HepG2 (cell line): ENCODE measurements around the gene PPP2R5C. TPM values are rescaled to one million over a fixed set of nuclear protein-coding genes. Genes with fewer than 3 reads are reported as not detected.

Source experiments
- ATAC-seq: fragments of 200-7000 bp; cut with Tn5 transposase; 3 replicates; pipeline ENCODE4 v1.9.1; 2020; ENCODE audit warnings: mild to moderate bottlenecking, moderate library complexity
- BruUV-seq: library from RNA; stranded (reverse); fragments of 400-500 nt; replicated peaks from 2 replicates; lab custom pipeline; 2021; lab: Mats Ljungman, UMichigan
- CTCF ChIA-PET: fragments of 300-600 bp; formaldehyde crosslinking; extraction: SDS; loops from one replicate; lab custom pipeline; 2021; ENCODE audit warnings: low total read pairs, inconsistent platforms, low intra/inter-chr PET ratio; lab: Yijun Ruan, JAX
- POLR2A ChIA-PET: fragments of 350-600 bp; sonication (Branson Sonifier 250); formaldehyde crosslinking; loops from one replicate; lab custom pipeline; 2020; ENCODE audit warnings: antibody characterized with exemption, inconsistent platforms; lab: Yijun Ruan, JAX
- DNase-seq: peaks from one replicate; pipeline ENCODE4 v3.0.0-alpha.2; 2015; ENCODE audit warnings: low spot score
- FAIRE-seq: peaks from 3 replicates; lab custom pipeline; 2011; peaks lifted over from hg19 to GRCh38; lab: Jason Lieb, UNC
- H2AFZ ChIP-seq: one replicate; pipeline ENCODE4 v1.6.1; 2011; ENCODE audit warnings: low read length, inconsistent platforms
- H3K27ac ChIP-seq: fragments of 300-600 bp; 3 replicates; pipeline ENCODE4 v1.8.0; 2011; ENCODE audit warnings: mixed run types, mild to moderate bottlenecking, mixed read lengths, low read length, inconsistent platforms; ENCODE audit not compliant: insufficient read depth; ENCODE audit errors: extremely low read length
- H3K27me3 ChIP-seq, 2 experiments: fragments of 200-600 bp in 1 of 2; 2 replicates in 1 of 2; 3 replicates in 1 of 2; pipeline versions ENCODE4 v1.6.0 to v1.8.0; 2011; ENCODE audit warnings: low read length in 2 of 2, mild to moderate bottlenecking in 2 of 2, moderate library complexity in 2 of 2, inconsistent platforms in 1 of 2; ENCODE audit not compliant: insufficient read depth in 2 of 2, control insufficient read depth in 1 of 2
- H3K36me3 ChIP-seq, 2 experiments: fragments of 200-600 bp in 1 of 2; replicated peaks in 1 of 2; 2 replicates in 1 of 2; 3 replicates in 1 of 2; pipeline versions ENCODE4 v1.5.1 to v1.8.0; 2011; ENCODE audit warnings: low read length in 2 of 2, inconsistent platforms in 1 of 2; ENCODE audit not compliant: insufficient read depth in 2 of 2, control insufficient read depth in 1 of 2
- H3K4me1 ChIP-seq: 2 replicates; pipeline ENCODE4 v1.5.1; 2012; ENCODE audit warnings: low read length, inconsistent platforms; ENCODE audit not compliant: insufficient read depth
- H3K4me2 ChIP-seq: 2 replicates; pipeline ENCODE4 v1.6.0; 2011; ENCODE audit warnings: low read depth, low read length, inconsistent platforms
- H3K4me3 ChIP-seq, 3 experiments: fragments of 200-600 bp in 1 of 3; sonication (generic), shearing (Covaris generic) in 1 of 3; replicated peaks in 1 of 3; 2 replicates each; pipeline ENCODE4 v1.5.1; 2011 to 2016; ENCODE audit warnings: low read length in 3 of 3, inconsistent platforms in 2 of 3, low read depth in 2 of 3, mild to moderate bottlenecking in 2 of 3, control low read depth in 1 of 3, mixed read lengths in 1 of 3; ENCODE audit not compliant: insufficient read depth in 1 of 3
- H3K79me2 ChIP-seq: one replicate; pipeline ENCODE4 v1.6.1; 2011; ENCODE audit warnings: low read length, inconsistent platforms; ENCODE audit not compliant: insufficient read depth
- H3K9ac ChIP-seq: 2 replicates; pipeline ENCODE4 v1.6.0; 2011; ENCODE audit warnings: mild to moderate bottlenecking, low read depth, low read length, inconsistent platforms; ENCODE audit not compliant: insufficient read depth
- H3K9me3 ChIP-seq: 2 replicates; pipeline ENCODE4 v1.5.1; 2012; ENCODE audit warnings: mild to moderate bottlenecking, low read length
- H4K20me1 ChIP-seq: 2 replicates; pipeline ENCODE4 v1.6.0; 2011; ENCODE audit warnings: inconsistent platforms, mild to moderate bottlenecking, low read length, moderate library complexity; ENCODE audit not compliant: insufficient read depth
- CSRNP1 ChIP-seq: sonication (generic); formaldehyde crosslinking; IDR thresholded peaks from 2 replicates; pipeline ENCODE4 v1.8.1; 2023; ENCODE audit warnings: mild to moderate bottlenecking, missing genetic modification reagents
- MEIS2 ChIP-seq: sonication (generic); formaldehyde crosslinking; IDR thresholded peaks from 2 replicates; pipeline ENCODE4 v1.9.0; 2021; ENCODE audit warnings: mild to moderate bottlenecking, missing genetic modification reagents
- NFIB ChIP-seq: sonication (generic); formaldehyde crosslinking; IDR thresholded peaks from 2 replicates; pipeline ENCODE4 v1.9.0; 2021; ENCODE audit warnings: missing genetic modification reagents, mild to moderate bottlenecking, borderline replicate concordance
- PPARG ChIP-seq: conservative IDR thresholded peaks from 2 replicates; pipeline ENCODE4 v1.6.1; 2016; ENCODE audit warnings: missing biosample characterization, missing genetic modification reagents
- THAP7 ChIP-seq: sonication (generic); formaldehyde crosslinking; IDR thresholded peaks from 2 replicates; pipeline ENCODE4 v1.8.1; 2023; ENCODE audit warnings: mild to moderate bottlenecking, missing genetic modification reagents
- THAP8 ChIP-seq: sonication (generic); formaldehyde crosslinking; IDR thresholded peaks from 2 replicates; pipeline ENCODE4 v1.5.1; 2020; ENCODE audit warnings: missing genetic modification reagents, mild to moderate bottlenecking, borderline replicate concordance
- ZBTB26 ChIP-seq: IDR thresholded peaks from 2 replicates; pipeline ENCODE4 v1.6.1; 2016; ENCODE audit warnings: missing compliant biosample characterization, missing genetic modification reagents, borderline replicate concordance
- ZBTB33 ChIP-seq: sonication (generic); formaldehyde crosslinking; IDR thresholded peaks from 2 replicates; pipeline ENCODE4 v1.4.0; 2020; ENCODE audit warnings: missing genetic modification reagents
- ZFP37 ChIP-seq: sonication (generic); formaldehyde crosslinking; IDR thresholded peaks from 2 replicates; pipeline ENCODE4 v1.4.0; 2020; ENCODE audit warnings: missing genetic modification reagents, borderline replicate concordance
- ZNF331 ChIP-seq: sonication (generic); formaldehyde crosslinking; IDR thresholded peaks from 2 replicates; pipeline ENCODE4 v1.4.0; 2020; ENCODE audit warnings: missing genetic modification reagents
- ZNF343 ChIP-seq: sonication (generic); formaldehyde crosslinking; IDR thresholded peaks from 2 replicates; pipeline ENCODE4 v1.4.0; 2020; ENCODE audit warnings: mild to moderate bottlenecking, missing genetic modification reagents
- ZNF468 ChIP-seq: sonication (generic); formaldehyde crosslinking; IDR thresholded peaks from 2 replicates; pipeline ENCODE4 v1.8.0; 2022; ENCODE audit warnings: mild to moderate bottlenecking, moderate library complexity, missing genetic modification reagents
- ZNF496 ChIP-seq: sonication (generic); formaldehyde crosslinking; IDR thresholded peaks from 2 replicates; pipeline ENCODE4 v1.8.1; 2023; ENCODE audit warnings: mild to moderate bottlenecking, moderate library complexity, missing genetic modification reagents; ENCODE audit not compliant: insufficient replicate concordance
- ZNF678 ChIP-seq: sonication (generic); formaldehyde crosslinking; IDR thresholded peaks from 2 replicates; pipeline ENCODE4 v1.4.0; 2020; ENCODE audit warnings: mild to moderate bottlenecking, missing genetic modification reagents
- ZNF841 ChIP-seq: sonication (generic); formaldehyde crosslinking; IDR thresholded peaks from 2 replicates; pipeline ENCODE4 v1.8.1; 2023; ENCODE audit warnings: missing genetic modification reagents, borderline replicate concordance
- ZNF883 ChIP-seq: sonication (generic); formaldehyde crosslinking; IDR thresholded peaks from 2 replicates; pipeline ENCODE4 v1.5.1; 2020; ENCODE audit warnings: mild to moderate bottlenecking, missing genetic modification reagents; ENCODE audit errors: not compliant biosample characterization
- WGBS: methylation state at CpG from one replicate; pipeline ENCODE4 v1.1.6; 2017; ENCODE audit warnings: low lambda C conversion rate; 5-methylcytosine and 5-hydroxymethylcytosine counted together
- in situ Hi-C: cut with HindIII; loops from 2 replicates; pipeline ENCODE4 v1.10.0; 2017; ENCODE audit warnings: low pct_unique_long_range_greater_than_20kb; ENCODE audit not compliant: extremely low pct_ligation_motif_present
- intact Hi-C: fragments of 100-400 bp; cut with micrococcal nuclease; formaldehyde crosslinking; loops from one replicate; pipeline ENCODE4 v1.10.0; 2022; ENCODE audit not compliant: unreplicated experiment
- polyA plus RNA-seq, 8 experiments: library from polyadenylated mRNA; depleted of rRNA in 3 of 8; stranded (reverse) in 7 of 8; unstranded in 1 of 8; fragments of >200 nt; fragmentation: Illumina TruSeq in 4 of 8; extraction: Trizol in 4 of 8; gene quantifications; 2 replicates each; pipeline versions ENCODE4 v1.2.1 to v1.2.3, GENCODE V29; 2011 to 2016; ENCODE audit warnings: low read depth in 4 of 8, missing spikeins in 1 of 8, mixed read lengths in 1 of 8; ENCODE audit not compliant: insufficient read depth in 1 of 8
- total RNA-seq, 5 experiments: library from RNA; depleted of rRNA; stranded (reverse); fragments of >200 nt; fragmentation: Illumina TruSeq; extraction: Trizol; gene quantifications; 2 replicates each; pipeline ENCODE4 v1.2.3, GENCODE V29; 2016; ENCODE audit warnings: low read depth in 1 of 5

Gene PPP2R5C
- total and polyA plus RNA-seq, 2 of the 13 experiments (the other 11 are each of a cell fraction or from before 2014, with no cell fraction given): 74.3 to 78.5 TPM

- FAIRE-seq (no peak), ATAC-seq (no peak), DNase-seq (no peak)
- Histone ChIP-seq H3K79me2 (peaks cover 44% of the 10 kb centered on the region), H3K4me1 (peaks cover 79% of the 10 kb centered on the region), H4K20me1 (peaks cover 12% of the 10 kb centered on the region), H2AFZ (peak overlapping the region; percentile 91), H3K27me3 (no peaks in the 10 kb centered on the region; a peak in 1 of 5 replicates), H3K27ac (no peak overlapping the region), H3K4me3 (peak overlapping the region; percentile 31 to 67 (median 48); a peak in 5 of 6 replicates), H3K9me3 (no peaks in the 10 kb centered on the region), H3K4me2 (peak overlapping the region; percentile 87), H3K9ac (peak overlapping the region; percentile 49), H3K36me3 (peaks cover 0 to 10% of the 10 kb centered on the region in 2 experiments; a peak in 2 of 5 replicates)
- BruUV-seq: no TSS peak
- TF ChIP-seq ZNF678 (no peak), PPARG (no peak), CSRNP1 (CRISPR knock-in tag) (0 out of 2 replicates have a peak, but pooled peaks have one; percentile 1), THAP8 (no peak), MEIS2 (CRISPR knock-in tag) (no peak), ZFP37 (CRISPR knock-in tag) (no peak), THAP7 (CRISPR knock-in tag) (peak; percentile 10; the same call in 1 of the 2 replicates), ZNF468 (CRISPR knock-in tag) (no peak), ZBTB33 (CRISPR knock-in tag) (no peak), ZNF343 (CRISPR knock-in tag) (no peak), ZNF496 (CRISPR knock-in tag) (no peak), NFIB (CRISPR knock-in tag) (no peak), ZBTB26 (CRISPR knock-in tag) (no peak), ZNF883 (CRISPR knock-in tag) (no peak), ZNF841 (CRISPR knock-in tag) (no peak), ZNF331 (CRISPR knock-in tag) (no peak)
- POLR2A ChIA-PET: interaction anchor here (0.9 kb wide), 1 partner anchor 8 kb away, joined by 3 read pairs; no protein-coding TSS in a partner anchor
- 82% methylated on average over 16 of the region's 20 CpGs for WGBS
- CTCF ChIA-PET: no interaction called here
- intact Hi-C loops (loop anchor here (2.0 to 5.0 kb wide), 2 partner anchors 123 to 359 kb away; partner anchors contain the start of gene HSP90AA1), in situ Hi-C loops (loop anchor here (5.0 kb wide), 2 partner anchors 134 to 354 kb away; partner anchors contain the start of gene ZNF839)
Observed at GRCh38 chr14:101963656-101964296, 202.3 kb downstream of the PPP2R5C start.
